Measurements from ENCODE around the gene PITPNM1.
"Not testable (repeated sequence)": the region's sequence is repeated elsewhere in the genome, so short reads cannot be mapped to it uniquely, and the experiment has no call there.

PITPNM1 gene

DNA sequence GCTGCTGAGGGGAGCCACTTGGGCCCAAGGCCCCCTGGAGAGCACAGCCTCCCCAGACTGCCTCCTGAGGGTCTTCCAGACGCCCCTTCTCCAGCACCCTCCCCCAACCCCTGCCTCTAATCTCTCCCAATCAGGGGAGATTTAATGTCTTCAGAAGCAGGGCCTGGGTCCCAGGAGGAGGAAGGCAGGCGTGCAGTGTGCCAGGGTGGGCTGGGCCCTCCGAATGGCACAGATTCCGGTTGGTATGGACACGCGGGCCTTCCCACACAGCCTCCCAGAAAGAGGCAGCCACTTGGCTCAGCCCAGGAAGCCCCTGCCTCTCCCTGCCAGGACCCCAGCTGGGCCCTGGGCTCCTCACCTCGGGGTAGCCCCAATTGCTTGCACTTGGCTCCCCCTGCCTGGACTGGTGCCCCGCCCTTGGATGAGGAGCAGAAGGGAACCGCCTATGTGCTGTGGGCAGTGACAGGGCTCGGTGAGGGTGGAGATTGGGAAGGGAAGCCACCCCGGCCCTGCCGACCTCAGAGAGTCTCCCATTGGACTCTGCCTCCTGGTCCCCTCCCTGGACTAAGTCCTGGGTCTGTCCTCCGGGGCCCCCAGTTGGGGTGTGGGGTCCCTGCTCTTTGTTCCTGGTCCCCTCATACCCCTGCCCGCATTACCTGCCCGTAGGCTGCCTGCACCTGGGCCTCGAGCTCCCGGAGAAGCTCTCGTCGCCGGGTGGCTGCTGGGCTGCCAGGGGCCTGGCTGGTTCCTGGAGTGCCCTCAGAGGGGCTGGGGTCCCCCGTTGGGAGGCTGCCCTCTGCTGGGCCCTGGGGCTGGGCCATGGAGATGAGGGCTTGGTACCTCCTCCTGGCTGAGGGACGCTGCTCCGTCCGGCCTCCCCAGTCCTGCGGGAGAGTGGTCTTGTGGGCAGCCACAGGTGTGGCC is 18.7 kb upstream of the PITPNM1 start:
- no peak for DNase-seq (ENCODE audit: low spot score)

DNA sequence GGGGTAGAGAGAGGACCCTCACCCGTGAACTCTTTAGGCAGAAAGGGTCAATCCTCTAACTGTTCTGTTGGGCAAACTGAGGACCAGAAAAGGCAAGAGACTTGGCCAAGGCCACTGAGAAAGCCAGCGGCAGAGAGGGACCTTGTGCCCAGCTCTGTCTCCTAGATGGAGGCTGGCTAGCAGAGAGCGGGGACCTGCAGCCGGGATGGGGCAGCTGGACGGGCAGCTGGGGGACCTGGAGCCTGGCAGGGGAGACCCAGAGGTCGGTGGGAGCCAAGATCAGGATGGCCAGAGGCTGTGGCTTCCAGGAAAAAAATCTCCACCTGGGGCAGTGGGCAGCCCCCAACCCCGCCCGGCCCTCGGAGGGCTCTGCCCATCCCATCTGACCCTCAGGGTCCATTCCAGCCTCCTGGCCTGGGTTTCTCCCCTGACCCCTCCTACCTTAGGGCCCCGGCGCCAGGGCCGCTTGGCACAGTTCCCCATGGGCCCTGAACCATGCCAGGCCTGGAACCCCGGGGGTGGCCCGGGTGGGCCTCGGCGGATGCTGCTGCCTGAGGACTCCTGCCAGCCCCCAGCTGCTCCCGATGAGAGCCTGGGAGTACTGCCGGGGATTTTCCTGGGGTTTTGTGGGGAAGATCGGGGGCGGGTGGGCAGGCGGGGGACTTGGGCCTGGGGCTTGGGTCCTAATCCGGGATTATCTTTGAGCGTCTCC is 17.8 kb upstream of the PITPNM1 start, which contains the start of gene CABP2:
Gene CABP2, minus strand, starts transcription at position 603 of the 712 bp plus-strand sequence. Its CDS starts 120 bp downstream, at position 483.
- no peak for DNase-seq (ENCODE audit: low spot score)

DNA sequence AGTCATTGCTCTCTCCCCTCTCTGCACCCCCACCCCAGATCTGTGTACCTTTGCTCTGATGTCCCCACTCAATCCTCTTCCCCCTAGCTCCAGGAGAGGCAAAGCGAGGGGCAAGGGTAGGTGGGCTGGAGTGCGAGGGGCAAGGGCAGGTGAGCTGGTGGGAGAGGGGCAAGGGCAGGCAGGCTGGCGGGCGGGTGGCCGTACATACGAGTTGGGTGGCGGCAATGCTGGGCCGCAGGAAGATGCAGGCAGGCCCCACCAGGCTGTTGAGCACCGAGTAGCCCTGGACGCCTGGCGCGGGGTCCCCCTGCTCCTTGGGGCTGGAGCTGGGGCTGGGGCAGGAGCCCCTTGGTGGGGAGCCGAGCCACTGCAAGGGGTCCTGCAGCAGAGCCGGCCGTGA is 17.2 kb upstream of the PITPNM1 start:
- DNase-seq (ENCODE audit: low spot score): no peak

DNA sequence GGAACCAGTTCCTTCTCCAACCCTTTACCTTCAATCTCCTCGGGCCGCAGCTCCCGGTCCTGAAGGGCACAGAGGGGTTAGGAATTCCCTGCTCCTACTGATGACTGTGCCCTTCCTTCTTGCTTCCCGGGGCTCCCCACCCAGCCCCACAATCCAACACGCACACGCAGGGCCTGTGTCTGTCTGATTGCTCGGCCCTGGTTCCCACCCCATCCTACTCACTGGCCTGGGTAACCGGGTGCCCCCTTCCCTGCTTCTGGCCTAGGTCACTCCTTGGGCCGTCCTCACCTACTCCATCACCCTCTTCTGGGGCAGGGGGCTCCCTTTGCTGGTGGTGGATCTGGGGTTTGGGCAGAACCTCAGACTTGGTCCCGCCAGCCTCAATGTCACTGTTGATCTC is 16.8 kb upstream of the PITPNM1 start:
- DNase-seq (ENCODE audit: low spot score): no peak

DNA sequence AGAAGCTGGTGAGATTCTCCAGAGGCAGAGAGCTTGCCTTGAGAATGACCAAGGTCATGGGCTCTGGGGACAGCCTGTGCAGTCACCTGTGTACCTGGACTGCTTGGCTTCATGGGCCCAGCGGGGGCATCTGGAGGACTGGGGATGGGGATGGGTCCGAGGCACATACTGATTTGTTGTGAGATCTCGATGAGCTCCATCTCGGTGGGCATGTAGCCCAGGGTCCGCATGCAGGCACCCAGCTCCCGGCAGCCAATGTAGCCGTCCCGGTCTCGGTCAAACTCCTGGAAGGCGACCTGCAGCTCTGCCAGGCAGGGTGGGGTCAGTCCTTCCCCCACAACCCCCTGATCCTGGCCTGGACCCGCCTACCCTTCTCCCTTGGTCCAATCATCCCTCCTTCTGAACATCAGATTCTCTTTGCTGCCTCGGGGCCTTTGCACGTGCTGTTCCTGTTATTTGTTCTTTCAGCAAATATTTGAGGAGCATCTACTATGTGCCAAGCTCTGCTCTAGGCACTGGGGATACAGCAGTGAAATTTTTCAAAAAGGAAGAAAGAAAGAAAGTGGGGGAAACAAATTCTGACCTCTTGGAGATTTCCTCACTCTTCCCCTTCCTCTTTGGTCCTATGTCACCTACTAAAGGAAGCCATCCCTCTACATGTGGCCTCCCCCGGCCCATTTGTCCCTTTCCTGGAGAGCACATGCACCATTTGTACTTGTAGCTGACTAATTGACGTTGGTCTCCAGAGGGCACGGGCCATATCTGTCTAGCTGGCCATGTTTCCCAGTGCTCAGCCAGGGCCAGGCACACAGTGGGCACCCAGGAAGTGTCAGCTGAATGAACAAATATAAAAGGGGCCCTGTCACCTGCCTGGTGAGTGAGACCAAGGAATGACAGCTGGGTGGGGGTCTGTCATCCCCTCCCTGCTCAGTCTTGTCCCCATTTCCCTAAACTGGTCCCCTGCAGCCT is 16.0 kb upstream of the PITPNM1 start:
- no peak for DNase-seq (ENCODE audit: low spot score)

DNA sequence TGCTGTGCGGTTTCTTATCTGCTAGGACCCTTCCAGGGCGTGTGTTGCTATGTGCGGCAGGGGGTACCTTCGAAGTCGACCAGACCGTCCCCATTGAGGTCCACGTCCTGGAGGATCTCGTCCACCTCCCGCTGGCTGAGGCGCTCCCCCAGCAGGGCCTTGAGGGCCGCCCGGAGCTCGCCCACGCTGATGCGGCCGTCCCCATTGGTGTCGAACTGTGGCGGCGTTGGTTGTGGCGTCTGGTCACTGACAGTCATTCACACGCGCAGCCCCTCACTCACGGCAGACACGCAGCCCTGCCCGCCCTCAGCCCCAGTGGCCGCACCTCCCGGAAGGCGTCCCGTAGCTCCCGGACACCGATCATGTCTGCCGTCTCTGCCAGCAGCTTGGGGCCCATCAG is 14.6 kb upstream of the PITPNM1 start:
- DNase-seq (ENCODE audit: low spot score): no peak

DNA sequence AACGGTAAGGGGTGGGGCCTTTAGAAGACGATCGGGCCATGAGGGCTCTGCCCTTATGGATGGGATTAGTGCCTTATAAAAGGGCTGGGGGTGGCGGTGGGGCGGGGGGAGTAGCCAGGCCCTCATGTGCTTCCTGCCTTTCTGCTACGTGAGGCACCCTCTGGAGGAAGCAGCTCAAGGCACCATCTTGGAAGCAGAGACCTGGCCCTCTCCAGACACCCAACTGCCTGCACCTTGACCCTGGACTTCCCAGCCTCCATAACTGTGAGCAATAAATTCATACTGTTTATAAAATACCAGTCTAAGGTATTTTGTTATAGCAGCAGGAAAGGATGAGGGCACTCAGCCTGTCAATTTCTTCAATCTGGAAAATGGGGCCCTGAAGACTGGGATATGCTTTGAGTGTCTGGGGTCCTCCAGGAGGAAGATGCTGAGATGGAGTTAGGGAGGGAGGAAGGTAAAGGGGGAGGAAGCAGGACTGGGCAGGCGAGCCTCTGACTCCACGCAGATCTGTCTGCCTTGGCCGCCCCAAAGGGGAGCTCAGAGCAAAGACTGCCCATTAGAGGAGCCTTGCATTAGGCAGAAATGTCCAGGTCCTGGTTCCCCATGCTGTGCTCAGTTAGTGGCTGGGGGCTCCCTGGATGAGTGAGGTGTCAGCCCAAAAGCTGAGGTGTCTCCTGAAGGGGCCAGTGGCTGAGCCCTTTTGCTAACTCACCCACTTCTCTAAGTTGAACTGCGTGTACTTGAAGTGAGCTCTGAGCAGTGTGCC is 12.8 kb upstream of the PITPNM1 start:
- DNase-seq (ENCODE audit: low spot score): no peak

DNA sequence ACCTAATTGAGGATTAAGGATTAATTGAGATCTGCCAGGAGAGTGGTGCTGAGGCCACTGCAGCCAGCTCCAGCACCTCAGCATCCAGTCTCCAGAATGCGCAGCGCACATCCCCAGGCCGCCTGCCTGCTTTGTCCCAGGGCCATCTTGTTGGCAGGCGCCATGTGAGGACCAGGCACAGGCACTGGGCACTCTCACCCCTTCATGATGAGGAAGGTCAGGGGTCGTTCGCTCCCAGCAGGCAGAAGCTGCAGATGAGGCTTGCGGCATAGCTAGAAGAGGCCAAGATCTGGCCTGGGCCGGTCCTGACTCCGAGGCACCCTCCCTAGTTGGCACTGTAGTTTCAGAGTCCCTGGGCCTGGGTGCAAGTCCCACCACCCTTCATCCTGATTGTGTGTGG is 11.6 kb upstream of the PITPNM1 start:
- no peak for DNase-seq (ENCODE audit: low spot score)

DNA sequence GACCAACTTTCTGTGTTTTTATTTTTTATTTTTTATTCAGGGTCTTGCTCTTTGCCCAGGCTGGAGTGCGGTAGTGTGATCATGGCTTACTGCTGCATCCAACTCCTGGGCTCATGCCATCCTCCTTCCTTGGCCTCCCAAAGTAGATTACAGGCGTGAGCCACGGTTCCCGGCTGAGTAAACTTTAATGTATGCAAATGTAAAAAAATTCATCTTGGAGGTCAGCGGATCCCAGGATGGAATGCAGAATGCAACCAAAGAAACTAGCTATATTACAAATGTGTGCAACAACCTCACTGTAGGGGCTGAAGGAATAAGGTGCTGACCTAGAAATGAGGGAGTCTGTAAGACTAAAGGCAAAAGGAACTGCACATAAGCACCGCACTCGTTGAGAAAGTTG is 9.0 kb upstream of the PITPNM1 start:
- DNase-seq (ENCODE audit: low spot score): no peak

DNA sequence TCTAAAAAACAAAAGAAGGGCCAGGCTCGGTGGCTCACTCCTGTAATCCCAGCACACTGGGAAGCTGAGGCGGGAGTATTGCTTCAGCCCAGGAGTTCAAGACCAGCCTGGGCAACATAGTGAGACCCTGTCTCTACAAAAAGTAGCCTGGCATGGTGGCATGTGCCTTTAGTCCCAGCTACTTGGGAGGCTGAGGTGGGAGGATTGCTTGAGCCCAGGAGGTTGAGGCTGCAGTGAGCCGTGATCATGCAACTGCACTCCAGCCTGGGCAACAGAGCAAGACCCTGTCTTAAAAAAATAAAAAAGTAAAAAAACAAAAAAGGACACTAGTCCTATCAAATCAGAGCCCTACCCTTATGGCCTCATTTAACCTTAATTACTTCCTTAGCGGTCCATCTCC is 6.4 kb upstream of the PITPNM1 start:
- DNase-seq (ENCODE audit: low spot score): not testable (repeated sequence)

DNA sequence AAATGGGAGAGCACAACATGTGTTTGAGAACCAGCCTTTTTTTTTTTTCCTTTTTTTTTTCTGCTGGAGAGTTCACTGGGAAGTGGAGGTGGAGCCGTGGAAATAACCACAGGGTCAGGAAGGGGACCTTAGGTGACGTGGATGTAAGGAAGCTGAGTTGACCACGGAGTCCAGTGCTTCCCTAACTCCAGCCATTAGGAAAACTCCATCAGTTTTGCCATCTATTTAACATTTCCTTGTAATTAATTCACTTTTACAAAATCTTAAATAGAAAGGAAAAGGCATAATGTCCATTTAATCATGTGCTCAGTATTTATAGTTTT is 4.8 kb upstream of the PITPNM1 start:
- DNase-seq (ENCODE audit: low spot score): no peak

DNA sequence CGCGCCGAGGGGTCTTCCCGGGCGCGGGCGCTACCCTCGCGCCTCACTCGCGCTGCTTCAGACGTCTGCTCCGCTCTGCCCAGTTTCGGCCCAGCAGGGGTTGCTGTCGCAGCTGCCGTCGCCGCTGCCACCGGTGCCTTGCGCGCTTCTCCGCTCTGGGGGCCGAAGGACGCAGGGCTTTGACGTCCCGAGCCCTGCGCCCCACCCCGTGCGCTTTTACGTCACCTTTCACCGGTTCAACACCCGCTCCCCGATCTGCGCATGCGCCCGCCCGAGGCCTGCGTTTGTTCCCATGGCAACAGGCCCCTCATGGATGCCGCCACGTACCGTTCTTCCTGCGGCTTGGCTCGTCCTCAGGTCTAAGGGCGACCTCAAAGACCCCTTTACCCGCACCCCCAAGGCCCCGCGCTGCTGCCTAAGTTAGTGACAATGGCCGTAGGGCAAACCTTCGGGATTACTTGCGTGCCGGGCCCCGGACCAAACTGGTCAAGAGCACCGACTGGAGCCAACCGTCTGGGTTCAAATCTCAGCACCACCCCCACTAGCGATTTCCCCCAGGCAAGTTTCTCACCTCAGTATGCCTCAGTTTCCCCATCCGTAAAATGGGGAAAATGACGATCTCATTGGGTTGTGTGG is 3.4 kb upstream of the PITPNM1 start:
- peak; percentile 95 for DNase-seq (ENCODE audit: low spot score)

DNA sequence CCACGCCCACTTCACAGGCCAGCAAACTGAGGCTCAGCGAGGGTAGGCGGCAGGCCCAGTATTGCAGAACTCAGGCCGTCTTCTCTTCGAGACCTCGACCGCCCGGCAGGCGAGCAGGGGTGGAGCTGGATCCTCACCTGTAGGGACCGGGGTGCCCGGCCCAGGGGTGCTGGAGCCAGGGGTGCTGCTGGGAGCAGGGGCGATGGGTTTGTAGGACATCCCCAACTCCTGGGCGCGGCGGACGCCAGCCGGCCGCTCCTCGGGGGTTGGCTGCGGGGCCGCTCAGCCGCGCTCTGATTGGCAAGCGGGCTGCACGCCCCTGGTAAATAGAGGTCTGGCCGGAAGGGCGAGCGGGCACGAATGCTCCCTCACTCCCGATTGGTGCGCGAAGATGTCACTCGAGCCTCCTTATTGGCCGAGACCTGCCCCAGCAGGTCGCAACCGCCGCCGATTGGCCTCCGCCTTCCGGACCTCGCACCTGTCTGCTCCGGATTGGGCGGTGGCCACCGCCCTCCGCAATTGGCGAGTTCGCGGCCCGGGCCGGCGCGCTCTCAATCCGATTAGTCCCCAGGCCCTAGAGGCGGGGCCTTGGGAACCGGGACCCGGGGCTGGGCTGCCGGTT is 2.8 kb upstream of the PITPNM1 start, which contains the start of gene CDK2AP2:
Gene CDK2AP2, minus strand, starts transcription at position 299 of the 622 bp plus-strand sequence. Its CDS starts 80 bp downstream, at position 219.
- peak; percentile 98 for DNase-seq (ENCODE audit: low spot score)

DNA sequence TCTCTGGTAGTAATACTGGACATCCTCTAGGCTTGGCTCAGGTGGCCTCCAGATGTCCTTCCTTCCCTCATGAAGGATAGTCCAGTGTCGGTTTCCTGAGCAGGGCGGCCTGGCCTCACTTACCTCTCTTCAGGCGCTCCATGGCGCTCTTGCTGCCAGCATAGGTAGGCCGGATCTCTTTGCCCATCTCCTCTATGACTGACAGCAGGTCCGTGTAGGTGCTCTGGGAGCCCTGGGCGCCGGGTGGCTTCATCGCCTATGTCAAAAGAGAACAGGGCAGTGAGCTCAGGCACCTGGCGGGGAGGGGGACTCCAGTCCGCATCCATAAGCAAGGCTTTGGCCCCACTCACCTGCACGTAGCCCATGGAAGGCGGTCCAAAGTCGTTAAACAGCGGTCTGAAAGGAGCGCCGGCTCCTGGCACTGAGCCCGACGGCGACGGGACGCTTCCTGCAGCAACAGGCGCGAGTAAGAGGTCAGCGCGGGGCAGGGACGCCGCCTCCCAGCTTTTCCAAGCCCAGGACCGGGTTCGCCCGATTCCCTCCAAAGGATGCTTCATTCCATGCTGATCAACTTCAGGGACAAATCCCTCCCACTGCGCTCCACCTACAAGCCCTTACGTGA is 2.2 kb upstream of the PITPNM1 start:
- peak; percentile 31 for DNase-seq (ENCODE audit: low spot score)

DNA sequence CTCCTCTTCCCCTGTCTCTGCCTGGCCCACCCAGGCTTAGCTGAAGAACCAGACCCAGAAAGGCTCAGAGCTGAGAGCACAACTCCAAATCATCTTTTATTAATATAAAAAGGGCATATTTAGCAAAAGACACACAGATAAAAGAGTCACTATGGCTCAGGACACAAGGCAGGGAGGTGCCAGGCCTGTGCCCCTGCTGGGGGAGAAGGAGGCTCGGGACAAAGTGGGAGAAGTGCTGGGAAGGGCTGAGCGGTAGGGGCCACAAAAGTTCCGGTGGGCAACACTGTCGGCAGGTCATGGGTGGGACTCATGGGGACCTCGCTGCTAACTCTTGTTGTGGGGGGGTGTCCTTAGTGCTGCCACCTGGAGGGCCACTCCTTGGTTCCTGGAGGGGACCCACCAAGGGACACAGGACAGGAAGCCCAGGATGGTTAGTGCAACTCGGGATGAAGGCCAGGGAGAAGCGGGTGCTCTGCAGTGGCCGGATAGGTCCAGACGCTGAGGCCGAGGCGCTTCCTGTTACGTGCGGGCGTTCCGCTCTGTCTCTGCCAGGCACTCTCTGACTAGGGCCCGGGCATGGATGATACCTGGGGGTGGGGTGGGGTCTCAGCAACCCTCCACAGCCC is 1.4 kb upstream of the PITPNM1 start:
- DNase-seq (ENCODE audit: low spot score): no peak

DNA sequence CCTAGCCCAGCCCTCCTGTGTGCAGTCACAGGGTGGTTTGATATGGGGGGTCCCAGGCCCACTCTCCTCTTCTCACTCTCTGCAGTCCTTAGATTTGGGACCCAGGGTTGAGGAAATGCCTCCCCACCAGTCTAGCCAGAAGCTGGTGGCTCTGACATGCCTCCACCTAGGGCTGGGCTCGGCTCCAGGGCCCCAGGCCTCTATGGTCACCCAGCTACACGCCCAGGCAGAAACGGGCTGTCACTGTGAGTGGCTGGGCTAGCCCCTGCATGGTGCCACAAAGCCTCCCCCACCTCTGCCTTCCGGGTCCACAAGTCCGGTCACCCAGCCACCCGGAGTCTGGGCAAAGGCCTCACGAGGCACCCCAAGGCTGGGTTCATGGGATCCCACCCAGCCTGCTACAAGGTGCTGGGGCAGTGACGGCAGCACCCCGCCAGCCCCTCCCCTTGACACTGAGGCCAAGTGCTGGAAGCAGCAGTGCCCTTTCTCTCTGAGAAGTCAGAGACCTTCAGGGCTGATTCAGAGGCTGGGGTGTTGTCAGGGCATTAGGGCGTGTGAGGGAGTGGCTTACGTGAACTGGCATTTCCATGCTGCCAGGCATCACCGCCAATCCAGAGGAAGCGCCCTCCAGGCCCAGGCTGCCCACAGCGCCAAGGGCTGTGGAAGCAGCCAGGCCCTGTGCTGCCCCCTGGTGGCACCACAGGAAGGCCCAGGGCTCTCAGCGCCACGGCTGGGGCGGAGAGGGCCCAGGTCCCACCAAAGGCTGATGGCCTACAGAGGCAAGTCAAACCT is 638 bp upstream of the PITPNM1 start:
- DNase-seq (ENCODE audit: low spot score): peak; percentile 80

DNA sequence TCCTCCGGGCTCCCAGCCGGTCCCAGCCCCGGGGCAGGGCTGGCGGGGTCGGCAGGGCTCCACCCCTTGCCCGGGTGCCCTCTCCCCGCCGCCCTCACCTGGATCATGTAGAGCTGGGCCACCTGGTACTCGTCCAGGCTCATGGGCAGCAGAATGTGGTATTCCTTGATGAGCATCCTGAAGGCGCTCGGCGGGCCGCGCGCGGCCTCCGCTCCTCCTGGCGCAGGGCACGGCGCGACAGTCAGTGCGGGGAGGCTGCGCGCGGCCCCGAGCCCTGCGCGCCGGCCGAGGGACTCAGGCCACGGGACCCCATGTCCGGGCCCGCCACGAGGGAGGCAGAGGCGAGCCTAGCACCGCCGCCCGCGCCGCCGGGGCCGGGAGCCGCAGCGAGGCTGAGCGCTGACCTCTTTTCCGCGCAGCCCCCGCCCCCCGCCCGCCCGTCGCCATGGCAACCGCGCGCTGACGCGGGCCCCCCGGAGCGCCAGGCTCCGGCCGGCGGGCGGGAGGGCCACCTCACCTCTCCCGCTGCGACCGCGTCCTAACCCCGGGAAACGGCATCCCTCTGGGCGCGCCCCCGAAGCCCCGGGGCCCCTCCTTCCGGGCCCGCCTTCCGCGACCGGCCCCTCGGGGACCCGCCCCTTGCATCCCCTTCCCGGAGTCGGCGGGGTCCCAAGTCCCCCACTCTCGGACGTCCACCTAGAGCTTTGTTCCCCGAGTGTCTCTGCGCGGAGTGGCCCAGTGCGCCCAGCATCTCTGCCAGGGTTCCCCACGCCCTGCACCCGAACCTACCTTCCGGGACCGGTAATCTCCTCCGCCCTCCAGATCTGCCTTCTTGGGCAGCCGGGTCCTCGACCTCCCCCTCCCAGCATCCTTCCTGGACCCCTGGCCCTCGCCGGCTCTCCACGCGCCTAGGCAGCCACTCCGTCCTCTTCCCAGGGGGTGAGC is 886 bp downstream of the PITPNM1 start:
- no peak for DNase-seq (ENCODE audit: low spot score)
